ENCODE results near the gene GNG10. TPM values are rescaled to one million over a fixed set of nuclear protein-coding genes. Genes with fewer than 3 reads are reported as not detected.
A peak's percentile ranks its signal among the peaks of the same experiment; 100 is the strongest.

Gene GNG10
- total RNA-seq, 1 donor from 2014 or later = 32.6 TPM

DNA sequence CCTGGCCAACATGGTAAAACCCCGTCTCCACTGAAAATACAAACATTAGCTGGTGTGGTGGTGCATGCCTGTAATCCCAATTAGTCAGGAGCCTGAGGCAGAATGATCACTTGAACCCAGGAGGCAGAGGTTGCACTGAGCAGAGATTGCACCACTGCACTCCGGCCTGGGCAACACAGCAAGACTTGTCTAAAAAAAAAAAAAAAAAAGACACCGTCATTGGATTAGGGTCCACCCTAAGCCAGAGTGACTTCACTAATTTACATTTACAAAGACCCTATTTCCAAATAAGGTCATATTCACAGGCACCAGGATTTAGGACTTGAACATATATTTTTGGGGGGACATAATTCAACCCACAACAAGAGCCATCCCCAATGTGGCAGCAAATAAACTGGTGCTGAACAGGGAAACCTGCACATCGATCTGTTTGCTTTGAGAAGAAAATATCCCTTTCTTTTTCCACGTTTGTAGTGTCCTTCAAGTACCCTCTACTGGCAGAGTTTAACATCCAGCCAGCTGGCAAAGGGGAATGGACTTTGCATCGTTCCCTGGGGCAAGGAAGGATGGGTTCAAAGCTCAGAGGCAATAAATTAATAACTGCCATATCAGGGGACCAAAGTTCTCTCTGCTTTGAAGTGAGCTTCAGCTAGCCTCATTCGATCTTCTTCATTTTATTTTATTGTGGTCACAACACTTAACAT is 34.0 kb upstream of the GNG10 start:
- Mint-ChIP-seq H3K9me3 (no peaks in the 10 kb centered on the region), H3K4me1 (ENCODE audit: unreplicated experiment) (peaks cover 4% of the 10 kb centered on the region), H3K27ac (no peak overlapping the region), H3K36me3 (peaks cover 4% of the 10 kb centered on the region), H3K27me3 (no peaks in the 10 kb centered on the region), H3K4me3 (no peak overlapping the region)
- no peak for DNase-seq (ENCODE audit: extremely low spot score, unreplicated experiment)
- TF ChIP-seq CTCF (conservative IDR thresholded peaks at IDR 0.05) = no peak

- peaks cover 14% of the 10 kb centered on the region for H3K4me1 Mint-ChIP-seq (ENCODE audit: unreplicated experiment)
These were observed 33.0 kb upstream of the GNG10 start for GRCh38 chr9:111628411-111628810.

GRCh38 chr9:111630182-111630963 is 31.0 kb upstream of the GNG10 start:
- H3K9me3 Mint-ChIP-seq = no peaks in the 10 kb centered on the region
- H3K4me1 Mint-ChIP-seq (ENCODE audit: unreplicated experiment) = peaks cover 33% of the 10 kb centered on the region
- DNase-seq (ENCODE audit: extremely low spot score, unreplicated experiment) = no peak
- peak overlapping the region; percentile 89 for H3K27ac Mint-ChIP-seq
- TF ChIP-seq CTCF (conservative IDR thresholded peaks at IDR 0.05) = no peak
- H3K36me3 Mint-ChIP-seq = peaks cover 13% of the 10 kb centered on the region
- peak overlapping the region; percentile 99 for H3K4me3 Mint-ChIP-seq
- H3K27me3 Mint-ChIP-seq = no peaks in the 10 kb centered on the region

More at GRCh38 chr9:111628411-111628810, 33.0 kb upstream of the GNG10 start:
- no peak overlapping the region for H3K27ac Mint-ChIP-seq
- H3K4me3 Mint-ChIP-seq = no peak overlapping the region
- H3K27me3 Mint-ChIP-seq = no peaks in the 10 kb centered on the region
- DNase-seq (ENCODE audit: extremely low spot score, unreplicated experiment) = no peak
- no peak for TF ChIP-seq CTCF (conservative IDR thresholded peaks at IDR 0.05)
- peaks cover 9% of the 10 kb centered on the region for H3K36me3 Mint-ChIP-seq
- H3K9me3 Mint-ChIP-seq = no peaks in the 10 kb centered on the region

GRCh38 chr9:111630964-111631213 is 30.5 kb upstream of the GNG10 start:
- H3K27me3 Mint-ChIP-seq = no peaks in the 10 kb centered on the region
- peaks cover 36% of the 10 kb centered on the region for H3K4me1 Mint-ChIP-seq (ENCODE audit: unreplicated experiment)
- peaks cover 13% of the 10 kb centered on the region for H3K36me3 Mint-ChIP-seq
- DNase-seq (ENCODE audit: extremely low spot score, unreplicated experiment) = no peak
- peak overlapping the region; percentile 99 for H3K4me3 Mint-ChIP-seq
- TF ChIP-seq CTCF (conservative IDR thresholded peaks at IDR 0.05) = no peak
- peak overlapping the region; percentile 89 for H3K27ac Mint-ChIP-seq
- no peaks in the 10 kb centered on the region for H3K9me3 Mint-ChIP-seq

DNA sequence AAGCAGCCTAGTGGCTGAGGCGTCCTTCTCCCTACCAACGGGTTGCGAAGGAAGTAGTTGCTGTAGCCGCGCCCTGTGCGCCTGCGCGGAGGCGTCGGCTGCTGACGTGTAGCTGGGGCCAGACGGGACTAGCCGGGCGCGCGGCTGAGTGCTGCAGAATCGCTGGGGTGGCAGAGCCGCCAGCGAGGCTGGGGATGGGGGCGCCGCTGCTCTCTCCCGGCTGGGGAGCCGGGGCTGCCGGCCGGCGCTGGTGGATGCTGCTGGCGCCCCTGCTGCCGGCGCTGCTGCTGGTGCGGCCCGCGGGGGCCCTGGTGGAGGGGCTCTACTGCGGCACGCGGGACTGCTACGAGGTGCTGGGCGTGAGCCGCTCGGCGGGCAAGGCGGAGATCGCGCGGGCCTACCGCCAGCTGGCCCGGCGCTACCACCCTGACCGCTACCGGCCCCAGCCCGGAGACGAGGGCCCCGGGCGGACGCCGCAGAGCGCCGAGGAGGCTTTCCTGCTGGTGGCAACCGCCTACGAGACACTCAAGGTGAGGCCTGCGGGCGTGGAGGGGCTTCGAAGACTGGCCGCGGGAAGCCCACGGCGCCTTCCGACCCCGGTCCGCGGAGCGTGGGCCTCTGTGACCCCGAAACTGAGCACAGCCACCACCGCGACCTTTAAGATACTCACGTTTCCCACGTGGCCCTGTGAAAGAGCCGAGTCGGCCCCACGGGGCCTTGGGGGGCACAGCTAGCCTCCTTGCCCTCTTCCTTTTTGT is 30.0 kb upstream of the GNG10 start, which contains the start of gene DNAJC25:
Gene DNAJC25 (plus strand): TSS at position 121 of the 758 bp plus-strand sequence. CDS start 74 bp downstream, at position 195.
- peak; percentile 20 for TF ChIP-seq CTCF (conservative IDR thresholded peaks at IDR 0.05)
- Mint-ChIP-seq H3K27me3 (no peaks in the 10 kb centered on the region), H3K27ac (peak within 1 kb of the TSS; percentile 93), H3K4me3 (peak within 1 kb of the TSS; percentile 99), H3K36me3 (peaks cover 13% of the 10 kb centered on the region), H3K9me3 (no peaks in the 10 kb centered on the region), H3K4me1 (ENCODE audit: unreplicated experiment) (peaks cover 36% of the 10 kb centered on the region)
- DNase-seq (ENCODE audit: extremely low spot score, unreplicated experiment) = peak; percentile 98

All from type B pancreatic cell (in vitro differentiated cells).